OCI-LY1 (cell line): ENCODE data around the gene GLTP.
A peak's percentile ranks its signal among the peaks of the same experiment; 100 is the strongest.

Experiments used
- H2AFZ ChIP-seq: fragments of 200-600 bp; sonication (generic), shearing (Covaris generic); 2 replicates; pipeline ENCODE4 v1.6.0; 2014; ENCODE audit warnings: antibody characterized with exemption, mild to moderate bottlenecking, low read length
- H3F3A ChIP-seq: fragments of 200-600 bp; sonication (generic), shearing (Covaris generic); 2 replicates; pipeline ENCODE4 v1.6.0; 2014; ENCODE audit warnings: mild to moderate bottlenecking, antibody characterized with exemption, low read length, moderate library complexity; ENCODE audit not compliant: insufficient read depth
- H3K27ac ChIP-seq: fragments of 200-600 bp; sonication (generic); 2 replicates; pipeline ENCODE4 v1.5.1; 2014; ENCODE audit warnings: low read length, mixed run types, mild to moderate bottlenecking, low read depth; ENCODE audit not compliant: poor library complexity, severe bottlenecking
- H3K27me3 ChIP-seq: fragments of 200-600 bp; sonication (generic); 2 replicates; pipeline ENCODE4 v1.6.0; 2014; ENCODE audit warnings: antibody characterized with exemption, mild to moderate bottlenecking, low read length, moderate library complexity; ENCODE audit not compliant: insufficient read depth
- H3K36me3 ChIP-seq: fragments of 200-600 bp; sonication (generic); 2 replicates; pipeline ENCODE4 v1.6.1; 2014; ENCODE audit warnings: mild to moderate bottlenecking, antibody characterized with exemption, low read length, moderate library complexity, mixed read lengths; ENCODE audit not compliant: insufficient read depth
- H3K4me1 ChIP-seq: fragments of 200-600 bp; sonication (generic); 2 replicates; pipeline ENCODE4 v1.5.1; 2014; ENCODE audit warnings: mild to moderate bottlenecking, low read length, moderate library complexity; ENCODE audit not compliant: insufficient read depth, severe bottlenecking
- H3K4me2 ChIP-seq: fragments of 200-600 bp; sonication (generic), shearing (Covaris generic); 2 replicates; pipeline ENCODE4 v1.6.1; 2014; ENCODE audit warnings: low read length
- H3K4me3 ChIP-seq: fragments of 200-600 bp; sonication (generic); 2 replicates; pipeline ENCODE4 v1.5.1; 2014; ENCODE audit warnings: low read length, low read depth, mild to moderate bottlenecking, mixed read lengths; ENCODE audit not compliant: poor library complexity, severe bottlenecking
- H3K79me2 ChIP-seq: fragments of 200-600 bp; shearing (Covaris generic); 2 replicates; pipeline ENCODE4 v1.6.1; 2016; ENCODE audit warnings: mixed run types, low read length, mixed read lengths; ENCODE audit not compliant: insufficient read depth
- H3K9ac ChIP-seq: fragments of 200-600 bp; sonication (generic), shearing (Covaris generic); 2 replicates; pipeline ENCODE4 v1.6.1; 2014; ENCODE audit warnings: mild to moderate bottlenecking, low read length, mixed read lengths
- H3K9me2 ChIP-seq: fragments of 200-600 bp; sonication (generic), shearing (Covaris generic); 2 replicates; pipeline ENCODE4 v1.6.1; 2014; ENCODE audit warnings: low read depth, mild to moderate bottlenecking, low read length, mixed read lengths
- H3K9me3 ChIP-seq: fragments of 200-600 bp; shearing (Covaris generic); 2 replicates; pipeline ENCODE4 v1.6.1; 2014; ENCODE audit warnings: low read length, mixed read lengths
- H4K20me1 ChIP-seq: fragments of 200-600 bp; sonication (generic), shearing (Covaris generic); 2 replicates; pipeline ENCODE4 v1.6.0; 2016; ENCODE audit warnings: mild to moderate bottlenecking, low read length; ENCODE audit not compliant: insufficient read depth
- CTCF ChIP-seq: fragments of 200-600 bp; sonication (generic), shearing (Covaris generic); IDR thresholded peaks from 2 replicates; pipeline ENCODE4 v1.5.1; 2017; ENCODE audit warnings: mild to moderate bottlenecking, antibody characterized with exemption, low read length, moderate library complexity, mixed read lengths
- EZH2 ChIP-seq: fragments of 200-600 bp; sonication (generic), shearing (Covaris generic); IDR thresholded peaks from 2 replicates; pipeline ENCODE4 v1.8.0; 2017; ENCODE audit warnings: borderline replicate concordance, mixed run types, mild to moderate bottlenecking, antibody characterized with exemption, low read length, moderate library complexity, mixed read lengths

Gene GLTP

GRCh38 chr12:109808876-109809646 lies 71.3 kb downstream of the GLTP start:
- TF ChIP-seq EZH2, result no peak
- no peak for TF ChIP-seq CTCF
- Histone ChIP-seq H3K79me2 (no peaks in the 10 kb centered on the region), H3K27ac (no peak overlapping the region), H3K36me3 (no peaks in the 10 kb centered on the region), H3K9me2 (no peaks in the 10 kb centered on the region), H3K4me1 (no peaks in the 10 kb centered on the region), H4K20me1 (no peaks in the 10 kb centered on the region), H2AFZ (no peak overlapping the region), H3K27me3 (no peaks in the 10 kb centered on the region), H3K4me2 (no peak overlapping the region), H3K4me3 (no peak overlapping the region), H3F3A (no peaks in the 10 kb centered on the region), H3K9ac (no peak overlapping the region), H3K9me3 (no peaks in the 10 kb centered on the region)

GRCh38 chr12:109807954-109808643 lies 72.2 kb downstream of the GLTP start:
- Histone ChIP-seq H3K27ac (no peak overlapping the region), H3K4me1 (no peaks in the 10 kb centered on the region), H3K36me3 (no peaks in the 10 kb centered on the region), H3K79me2 (no peaks in the 10 kb centered on the region), H4K20me1 (no peaks in the 10 kb centered on the region), H3F3A (no peaks in the 10 kb centered on the region), H3K4me3 (no peak overlapping the region), H3K27me3 (no peaks in the 10 kb centered on the region), H3K9me3 (no peaks in the 10 kb centered on the region), H3K9me2 (no peaks in the 10 kb centered on the region), H2AFZ (no peak overlapping the region), H3K4me2 (no peak overlapping the region), H3K9ac (no peak overlapping the region)
- TF ChIP-seq EZH2 (no peak), CTCF (no peak)

- H3F3A ChIP-seq, result no peaks in the 10 kb centered on the region
- TF ChIP-seq EZH2 (no peak), CTCF (peak; percentile 65)
- H3K4me3 ChIP-seq, result no peak overlapping the region
- no peak overlapping the region for H3K27ac ChIP-seq
- H3K36me3 ChIP-seq, result no peaks in the 10 kb centered on the region
- H3K4me1 ChIP-seq, result no peaks in the 10 kb centered on the region
- no peaks in the 10 kb centered on the region for H3K9me3 ChIP-seq
- H3K4me2 ChIP-seq, result no peak overlapping the region
- H3K9ac ChIP-seq, result no peak overlapping the region
- no peaks in the 10 kb centered on the region for H4K20me1 ChIP-seq
- H3K79me2 ChIP-seq, result no peaks in the 10 kb centered on the region
- H3K9me2 ChIP-seq, result no peaks in the 10 kb centered on the region
- H3K27me3 ChIP-seq, result no peaks in the 10 kb centered on the region
- H2AFZ ChIP-seq, result no peak overlapping the region
Observed at GRCh38 chr12:109804820-109805761, 75.2 kb downstream of the GLTP start.
